Osteoblast (primary cell): ENCODE measurements around the gene TBC1D5. TPM values are rescaled to one million over a fixed set of nuclear protein-coding genes. Genes with fewer than 3 reads are reported as not detected.
"Not testable (repeated sequence)": the region's sequence is repeated elsewhere in the genome, so short reads cannot be mapped to it uniquely, and the experiment has no call there.

Experiments
- DNase-seq: peaks from one replicate; pipeline ENCODE4 v3.0.0; 2011; ENCODE audit warnings: low spot score, mixed read lengths; ENCODE audit not compliant: insufficient read length; ENCODE audit errors: missing footprints
- H2AFZ ChIP-seq: 2 replicates; pipeline ENCODE4 v1.6.0; 2011; ENCODE audit warnings: mild to moderate bottlenecking, low read length
- H3K27ac ChIP-seq: 2 replicates; pipeline ENCODE4 v1.5.1; 2011; ENCODE audit warnings: mild to moderate bottlenecking, low read depth, low read length, moderate library complexity
- H3K27me3 ChIP-seq: 2 replicates; pipeline ENCODE4 v1.6.0; 2012; ENCODE audit warnings: mild to moderate bottlenecking, control low read depth, inconsistent platforms, low read length, moderate library complexity; ENCODE audit not compliant: insufficient read depth
- H3K36me3 ChIP-seq: 2 replicates; pipeline ENCODE4 v1.5.1; 2011; ENCODE audit warnings: mild to moderate bottlenecking, low read length, control low read depth, moderate library complexity; ENCODE audit not compliant: insufficient read depth
- H3K4me1 ChIP-seq: 2 replicates; pipeline ENCODE4 v1.5.1; 2011; ENCODE audit warnings: mild to moderate bottlenecking, low read length, control low read depth, moderate library complexity; ENCODE audit not compliant: insufficient read depth
- H3K4me2 ChIP-seq: 2 replicates; pipeline ENCODE4 v1.6.0; 2011; ENCODE audit warnings: mild to moderate bottlenecking, low read length; ENCODE audit not compliant: insufficient read depth
- H3K4me3 ChIP-seq: fragments of 200-600 bp; sonication (generic); 3 replicates; pipeline ENCODE4 v1.5.1; 2012; ENCODE audit warnings: mild to moderate bottlenecking, low read length, inconsistent platforms; ENCODE audit not compliant: insufficient read depth
- H3K79me2 ChIP-seq: 2 replicates; pipeline ENCODE4 v1.6.0; 2012; ENCODE audit warnings: mild to moderate bottlenecking, low read length, control low read depth, inconsistent platforms; ENCODE audit not compliant: insufficient read depth
- H3K9me3 ChIP-seq: 2 replicates; pipeline ENCODE4 v1.5.1; 2011; ENCODE audit warnings: low read depth, low read length, control low read depth
- H4K20me1 ChIP-seq: 2 replicates; pipeline ENCODE4 v1.6.0; 2012; ENCODE audit warnings: mild to moderate bottlenecking, low read length, control low read depth; ENCODE audit not compliant: insufficient read depth
- CTCF ChIP-seq: IDR thresholded peaks from 2 replicates; pipeline ENCODE4 v1.5.1; 2011; ENCODE audit warnings: mild to moderate bottlenecking, low read depth, low read length, moderate library complexity; ENCODE audit errors: extremely low read depth
- total RNA-seq: library from RNA; depleted of rRNA; stranded (reverse); fragments of >200 nt; gene quantifications from 2 replicates; pipeline ENCODE4 v1.2.3, GENCODE V29; 2012

Gene TBC1D5
- total RNA-seq, 1 donor: 117 TPM

- no peaks in the 10 kb centered on the region for H3K27me3 ChIP-seq
Measured at GRCh38 chr3:17738219-17738618, 4.2 kb downstream of the TBC1D5 start.

GRCh38 chr3:17737591-17737990 lies 4.8 kb downstream of the TBC1D5 start:
- H4K20me1 ChIP-seq: no peaks in the 10 kb centered on the region
- no peaks in the 10 kb centered on the region for H3K9me3 ChIP-seq
- H3K27ac ChIP-seq: no peak overlapping the region
- peaks cover 66% of the 10 kb centered on the region for H3K79me2 ChIP-seq
- no peak overlapping the region for H2AFZ ChIP-seq
- H3K4me3 ChIP-seq: no peak overlapping the region
- H3K36me3 ChIP-seq: no peaks in the 10 kb centered on the region
- no peaks in the 10 kb centered on the region for H3K27me3 ChIP-seq
- H3K4me1 ChIP-seq: peaks cover 15% of the 10 kb centered on the region
- no peak overlapping the region for H3K4me2 ChIP-seq
- TF ChIP-seq CTCF: no peak
- no peak for DNase-seq

More at GRCh38 chr3:17738219-17738618, 4.2 kb downstream of the TBC1D5 start:
- DNase-seq: no peak
- Histone ChIP-seq H3K4me3 (no peak overlapping the region), H3K9me3 (no peaks in the 10 kb centered on the region), H3K79me2 (peaks cover 60% of the 10 kb centered on the region), H3K4me1 (peaks cover 19% of the 10 kb centered on the region), H2AFZ (no peak overlapping the region), H3K36me3 (no peaks in the 10 kb centered on the region), H3K4me2 (no peak overlapping the region), H4K20me1 (no peaks in the 10 kb centered on the region), H3K27ac (no peak overlapping the region)
- no peak for TF ChIP-seq CTCF

GRCh38 chr3:17735362-17735761 lies 7.1 kb downstream of the TBC1D5 start:
- not testable (repeated sequence) for H3K27me3 ChIP-seq, H3K27ac ChIP-seq, H3K4me2 ChIP-seq, H4K20me1 ChIP-seq, H2AFZ ChIP-seq, H3K36me3 ChIP-seq, H3K9me3 ChIP-seq, DNase-seq, H3K4me1 ChIP-seq, H3K4me3 ChIP-seq
- H3K79me2 ChIP-seq: peaks cover 67% of the 10 kb centered on the region

- TF ChIP-seq CTCF: no peak
- Histone ChIP-seq H3K27me3 (no peaks in the 10 kb centered on the region), H3K4me3 (no peak overlapping the region), H3K4me2 (no peak overlapping the region), H3K79me2 (peaks cover 56% of the 10 kb centered on the region), H2AFZ (no peak overlapping the region), H4K20me1 (no peaks in the 10 kb centered on the region), H3K36me3 (no peaks in the 10 kb centered on the region), H3K4me1 (peaks cover 3% of the 10 kb centered on the region), H3K9me3 (peaks cover 5% of the 10 kb centered on the region), H3K27ac (no peak overlapping the region)
- no peak for DNase-seq
Measured at GRCh38 chr3:17733768-17734167, 8.7 kb downstream of the TBC1D5 start.
